Right lung (tissue), 5 donors: ENCODE results near the gene MEIS3. TPM values are rescaled to one million over a fixed set of nuclear protein-coding genes. Genes with fewer than 3 reads are reported as not detected.

Source experiments
- DNase-seq, 2 donors: peaks; one replicate each; pipeline ENCODE4 v3.0.0-alpha.2; 2013
- polyA plus RNA-seq, 5 donors: library from polyadenylated mRNA; unstranded; fragments of 120-200 nt; gene quantifications; one replicate each; pipeline versions ENCODE4 v1.2.1 to v1.2.3, GENCODE V29; 2013; ENCODE audit warnings: inconsistent platforms in 1 of 5, low replicate concordance in 1 of 5; ENCODE audit not compliant: insufficient read length in 5 of 5, insufficient read depth in 1 of 5

Gene MEIS3
- polyA plus RNA-seq, 5 donors = 20.6 to 35.7 (median 27.4) TPM

DNA sequence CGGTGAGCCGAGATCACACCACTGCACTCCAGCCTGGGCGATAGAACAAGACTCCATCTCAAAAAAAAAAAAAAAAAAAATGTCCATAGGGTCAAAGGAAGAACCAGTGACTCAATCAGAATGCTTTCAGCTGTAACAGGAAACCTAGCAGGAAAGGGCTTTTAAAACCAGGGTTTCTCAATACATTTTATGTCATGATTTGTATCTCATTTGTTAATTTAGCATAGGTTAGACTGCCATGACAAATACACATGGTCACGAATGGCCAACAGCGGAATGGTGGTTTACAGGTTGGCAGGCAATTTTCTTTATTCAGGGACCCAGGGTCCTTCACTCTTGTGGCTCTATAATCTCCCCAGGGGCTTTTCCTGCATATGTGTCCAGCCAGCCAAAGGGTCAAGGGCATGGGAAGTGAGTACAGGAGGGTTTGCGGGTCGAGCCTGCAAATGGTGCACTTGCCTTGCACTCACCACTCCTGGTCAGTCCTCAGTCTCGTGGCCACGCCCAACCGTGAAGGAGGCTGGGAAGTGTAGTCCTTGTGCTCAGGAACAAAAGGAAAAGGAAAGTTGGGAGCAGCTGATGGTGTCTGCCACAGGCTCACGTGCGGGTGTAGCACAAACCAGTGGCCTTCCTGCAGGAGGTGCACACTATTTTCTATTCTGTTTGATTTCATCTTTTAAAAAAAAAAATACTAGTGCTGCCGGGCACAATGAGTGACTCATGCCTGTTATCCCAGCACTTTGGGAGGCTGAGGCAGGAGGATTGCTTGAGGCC is 55.4 kb downstream of the MEIS3 start:
- DNase-seq = no peak

DNA sequence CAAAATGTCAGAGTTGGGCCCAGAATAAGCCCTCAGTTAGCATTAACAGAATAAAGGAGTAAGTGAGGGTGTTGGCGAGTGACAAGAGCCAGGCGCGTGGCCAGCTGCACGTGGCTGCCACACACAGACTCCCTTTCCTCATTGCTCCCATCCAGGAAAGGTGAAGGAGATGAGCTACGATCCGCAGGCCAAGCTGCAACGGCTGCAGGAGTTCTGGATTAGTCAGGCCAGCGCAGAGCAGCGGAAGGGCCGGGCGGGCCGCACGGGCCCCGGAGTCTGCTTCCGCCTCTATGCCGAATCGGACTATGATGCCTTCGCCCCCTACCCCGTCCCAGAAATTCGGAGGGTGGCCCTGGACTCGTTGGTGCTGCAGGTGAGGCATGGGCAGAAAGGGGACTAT is 57.0 kb downstream of the MEIS3 start:
- DNase-seq = no peak

DNA sequence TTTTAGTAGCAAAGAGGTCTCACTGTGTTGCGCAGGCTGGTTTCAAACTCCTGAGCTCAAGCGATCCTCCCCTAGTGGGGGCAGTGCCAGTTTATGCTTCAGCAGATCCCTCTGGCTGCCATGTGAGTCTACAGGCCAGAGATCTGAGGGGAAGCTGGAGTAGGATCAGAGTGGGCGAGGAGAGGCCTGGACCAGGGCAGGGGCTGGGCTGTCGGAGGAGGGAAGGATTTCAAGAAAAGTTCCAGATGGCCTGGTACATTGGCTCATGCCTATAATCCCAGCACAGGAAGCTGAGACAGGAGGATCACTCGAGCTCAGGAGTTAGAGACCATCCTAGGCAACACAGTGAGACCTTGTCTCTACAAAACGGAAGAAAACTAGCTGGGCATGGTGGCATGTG is 60.4 kb downstream of the MEIS3 start:
- no peak for DNase-seq

DNA sequence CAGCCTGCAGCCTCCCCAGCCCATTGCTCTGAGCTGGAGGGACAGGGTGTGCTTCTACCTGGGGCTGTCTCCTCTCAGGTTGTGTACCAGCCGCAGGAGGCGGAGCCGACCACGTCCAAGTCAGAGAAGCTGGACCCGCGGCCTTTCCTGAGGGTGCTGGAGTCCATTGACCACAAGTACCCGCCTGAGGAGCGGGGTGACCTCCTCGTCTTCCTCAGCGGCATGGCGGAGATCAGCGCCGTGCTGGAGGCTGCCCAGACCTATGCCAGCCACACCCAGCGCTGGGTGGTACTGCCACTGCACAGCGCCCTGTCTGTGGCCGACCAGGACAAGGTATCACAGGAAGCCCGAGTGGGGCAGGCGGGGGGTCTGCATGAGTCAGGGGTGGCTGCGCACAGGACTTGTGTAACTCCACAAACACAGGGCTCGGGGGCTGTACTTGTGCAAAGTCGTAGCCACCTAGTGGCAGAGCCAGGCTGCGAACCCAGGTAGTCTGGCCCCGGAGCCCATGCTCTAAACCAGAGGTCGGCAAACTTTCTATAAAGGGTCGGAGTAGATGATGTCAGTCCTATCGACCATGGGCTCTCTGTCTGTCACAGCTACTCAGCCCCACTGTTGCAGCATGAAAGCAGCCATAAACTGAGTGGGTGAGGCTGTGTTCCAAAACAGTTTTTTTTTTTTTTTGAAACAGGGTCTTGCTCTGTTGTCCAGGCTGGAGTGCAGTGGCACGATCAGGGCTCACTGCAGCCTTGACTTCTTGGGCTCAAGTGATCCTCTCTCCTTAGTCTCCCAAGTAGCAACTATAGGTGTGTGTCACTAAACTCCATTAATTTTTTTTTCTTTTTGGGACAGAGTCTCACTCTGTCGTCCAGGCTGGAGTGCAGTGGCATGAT is 61.3 kb downstream of the MEIS3 start:
- DNase-seq = no peak

DNA sequence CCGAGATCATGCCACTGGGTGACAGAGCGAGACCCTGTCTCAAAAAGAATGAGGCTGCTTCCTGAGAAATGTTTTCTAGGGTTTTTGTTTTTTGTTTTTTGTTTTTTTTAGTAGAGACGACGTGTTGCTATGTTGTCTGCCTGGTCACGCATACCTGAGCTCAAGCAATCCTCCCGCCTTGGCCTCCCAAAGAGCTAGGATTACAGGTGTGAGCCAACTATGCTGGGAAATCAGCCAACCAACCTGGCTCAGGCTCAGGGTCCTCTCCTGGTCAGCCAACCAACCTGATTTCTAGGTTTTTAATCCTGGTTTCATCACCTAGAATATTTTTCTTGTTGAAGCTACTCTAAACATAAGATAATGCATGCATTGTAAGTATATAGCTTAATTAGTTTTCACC is 62.4 kb downstream of the MEIS3 start:
- DNase-seq = no peak

DNA sequence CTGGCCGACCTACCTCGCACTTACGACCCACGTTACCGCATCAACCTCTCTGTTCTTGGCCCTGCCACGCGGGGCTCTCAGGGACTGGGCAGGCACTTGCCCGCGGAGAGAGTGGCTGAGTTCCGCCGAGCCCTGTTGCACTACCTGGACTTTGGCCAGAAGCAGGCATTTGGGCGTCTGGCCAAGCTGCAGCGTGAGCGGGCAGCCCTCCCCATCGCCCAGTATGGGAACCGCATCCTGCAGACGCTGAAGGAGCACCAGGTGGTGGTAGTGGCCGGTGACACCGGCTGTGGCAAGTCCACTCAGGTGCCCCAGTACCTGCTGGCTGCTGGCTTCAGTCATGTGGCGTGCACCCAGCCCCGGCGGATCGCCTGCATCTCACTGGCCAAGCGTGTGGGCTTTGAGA is 66.0 kb downstream of the MEIS3 start:
- no peak for DNase-seq

Other genes with a start within 250 kb of the MEIS3 start
- 1 to 10 TPM in 4 of 5 donors, under 1 TPM in 1; 0.88 to 3.2 (median 2.1) TPM for gene BBC3, start 188.3 kb downstream of the MEIS3 start, polyA plus RNA-seq
- gene CCDC9, start 163.0 kb downstream of the MEIS3 start, polyA plus RNA-seq = 10 to 100 TPM; 17.4 to 32.7 (median 28.1) TPM
- 10 to 100 TPM in 3 of 5 donors, 1 to 10 TPM in 2; 7.1 to 17.1 (median 11.4) TPM for gene INAFM1, start 144.6 kb downstream of the MEIS3 start, polyA plus RNA-seq
- gene C5AR1, start 109.7 kb downstream of the MEIS3 start, polyA plus RNA-seq = 1 to 10 TPM; 1.2 to 5.8 (median 3.1) TPM
- gene C5AR2, start 87.4 kb downstream of the MEIS3 start, polyA plus RNA-seq = under 1 TPM; 0.38 to 0.63 (median 0.57) TPM
- gene DHX34, start 70.2 kb downstream of the MEIS3 start, polyA plus RNA-seq = 10 to 100 TPM; 10.5 to 18.9 (median 14.3) TPM
- under 1 TPM in 4 of 5 donors, not detected in 1; 0.07 to 0.19 (median 0.15) TPM for gene SLC8A2, start 52.4 kb upstream of the MEIS3 start, polyA plus RNA-seq
- 10 to 100 TPM; 12.4 to 17.5 (median 13.5) TPM for gene KPTN, start 64.7 kb upstream of the MEIS3 start, polyA plus RNA-seq
- gene NAPA, start 95.5 kb upstream of the MEIS3 start, polyA plus RNA-seq = 100 to 1,000 TPM; 107 to 155 (median 119) TPM
- under 1 TPM; 0.14 to 0.55 (median 0.23) TPM for gene ZNF541, start 153.6 kb upstream of the MEIS3 start, polyA plus RNA-seq
- 10 to 100 TPM; 11.7 to 17.2 (median 15.6) TPM for gene BICRA, start 189.6 kb upstream of the MEIS3 start, polyA plus RNA-seq